Ramos (cell line): Measurements from ENCODE around the gene ENAH.
"Not testable (repeated sequence)": the region's sequence is repeated elsewhere in the genome, so short reads cannot be mapped to it uniquely, and the experiment has no call there.

ENCODE experiments used
- in situ Hi-C: fragments of 300-500 bp; cut with MboI; formaldehyde crosslinking; loops from one replicate; pipeline ENCODE4 v1.14.3; 2022; ENCODE audit warnings: low sequenced_read_pairs; ENCODE audit not compliant: unreplicated experiment

ENAH gene

GRCh38 chr1:225534772-225535171, 118.2 kb downstream of the ENAH start:
- in situ Hi-C loops = no loop called here

- in situ Hi-C loops = no loop called here
Measured at GRCh38 chr1:225534135-225534534, 118.8 kb downstream of the ENAH start.

- in situ Hi-C loops = no loop called here
Measured at GRCh38 chr1:225533238-225533637, 119.7 kb downstream of the ENAH start.

GRCh38 chr1:225532240-225532944, 120.5 kb downstream of the ENAH start:
- in situ Hi-C loops = no loop called here

- in situ Hi-C loops = no loop called here
Measured at GRCh38 chr1:225529726-225530125, 123.2 kb downstream of the ENAH start.

GRCh38 chr1:225527575-225527974, 125.3 kb downstream of the ENAH start:
- in situ Hi-C loops = no loop called here

GRCh38 chr1:225526878-225527277, 126.0 kb downstream of the ENAH start:
- in situ Hi-C loops = no loop called here

GRCh38 chr1:225525377-225525776, 127.5 kb downstream of the ENAH start:
- in situ Hi-C loops = no loop called here

GRCh38 chr1:225524570-225524969, 128.4 kb downstream of the ENAH start:
- in situ Hi-C loops = no loop called here

- in situ Hi-C loops = no loop called here
Measured at GRCh38 chr1:225523263-225523950, 129.5 kb downstream of the ENAH start.

GRCh38 chr1:225522588-225523262, 130.2 kb downstream of the ENAH start:
- in situ Hi-C loops = no loop called here

GRCh38 chr1:225520587-225521227, 132.2 kb downstream of the ENAH start:
- in situ Hi-C loops = no loop called here

- in situ Hi-C loops = no loop called here
Measured at GRCh38 chr1:225519166-225519863, 133.6 kb downstream of the ENAH start.

GRCh38 chr1:225517697-225518096, 135.2 kb downstream of the ENAH start:
- in situ Hi-C loops = no loop called here

- in situ Hi-C loops = no loop called here
Measured at GRCh38 chr1:225517221-225517620, 135.7 kb downstream of the ENAH start.

GRCh38 chr1:225514671-225515081, 138.2 kb downstream of the ENAH start:
- in situ Hi-C loops = no loop called here

GRCh38 chr1:225513576-225513975, 139.3 kb downstream of the ENAH start:
- in situ Hi-C loops = not testable (repeated sequence)

GRCh38 chr1:225511828-225512381, 141.0 kb downstream of the ENAH start:
- in situ Hi-C loops = no loop called here

- in situ Hi-C loops = not testable (repeated sequence)
Measured at GRCh38 chr1:225510740-225511139, 142.2 kb downstream of the ENAH start.

- in situ Hi-C loops = no loop called here
Measured at GRCh38 chr1:225509770-225510169, 143.2 kb downstream of the ENAH start.
